Measurements from ENCODE around the gene SLC22A1.
"Not testable (repeated sequence)": the region's sequence is repeated elsewhere in the genome, so short reads cannot be mapped to it uniquely, and the experiment has no call there.

- TF ChIP-seq CTCF, MEF2D (CRISPR knock-in tag; IDR thresholded peaks at IDR 0.05): not testable (repeated sequence)
Measured at GRCh38 chr6:160092176-160092575, 29.4 kb upstream of the SLC22A1 start.

All from HepG2 (cell line).